HEK293 (cell line): ENCODE measurements around the gene DPYSL4.

Experiments used
- CTCF ChIA-PET: fragments of 350-600 bp; formaldehyde crosslinking; extraction: SDS; loops from one replicate; lab custom pipeline; 2021; ENCODE audit warnings: antibody characterized with exemption; lab: Yijun Ruan, JAX
- POLR2A ChIA-PET: fragments of 300-600 bp; formaldehyde crosslinking; extraction: SDS; loops from one replicate; lab custom pipeline; 2020; ENCODE audit warnings: antibody characterized with exemption, inconsistent platforms; lab: Yijun Ruan, JAX
- H3K27ac ChIP-seq: fragments of 200-500 bp; sonication (Bioruptor generic); 2 replicates; pipeline ENCODE4 v1.5.1; 2014; ENCODE audit warnings: low read depth, low read length, control low read depth, inconsistent platforms; ENCODE audit errors: extremely low read depth
- H3K36me3 ChIP-seq, 2 experiments: fragments of 200-500 bp in 1 of 2; sonication (Bioruptor generic) in 1 of 2; 1 replicate in 1 of 2; 2 replicates in 1 of 2; pipeline ENCODE4 v1.5.1; 2014 to 2017; ENCODE audit warnings: inconsistent platforms in 2 of 2, low read length in 2 of 2; ENCODE audit not compliant: control insufficient read depth in 2 of 2, insufficient read depth in 1 of 2
- H3K4me1 ChIP-seq: fragments of 200-500 bp; sonication (Bioruptor generic); 2 replicates; pipeline ENCODE4 v1.5.1; 2014; ENCODE audit warnings: mild to moderate bottlenecking, low read length, inconsistent platforms; ENCODE audit not compliant: control insufficient read depth, insufficient read depth
- H3K4me3 ChIP-seq: 2 replicates; pipeline ENCODE4 v1.5.1; 2011; ENCODE audit warnings: low read depth, mild to moderate bottlenecking, control low read depth, low read length, moderate library complexity
- H3K9me3 ChIP-seq: fragments of 200-500 bp; sonication (Bioruptor generic); 2 replicates; pipeline ENCODE4 v1.5.1; 2014; ENCODE audit warnings: low read depth, low read length, inconsistent platforms; ENCODE audit not compliant: control insufficient read depth, insufficient read depth
- MYNN ChIP-seq: fragments of 450-650 bp; formaldehyde crosslinking; IDR thresholded peaks from 2 replicates; pipeline ENCODE4 v1.5.1; 2016; ENCODE audit warnings: missing biosample characterization, missing genetic modification characterization, borderline replicate concordance
- SALL2 ChIP-seq: fragments of 450-650 bp; formaldehyde crosslinking; IDR thresholded peaks from 2 replicates; pipeline ENCODE4 v1.5.0; 2017; ENCODE audit warnings: missing biosample characterization, mild to moderate bottlenecking, missing genetic modification characterization, borderline replicate concordance
- SP2 ChIP-seq: fragments of 450-650 bp; formaldehyde crosslinking; IDR thresholded peaks from 2 replicates; pipeline ENCODE4 v1.5.1; 2016; ENCODE audit warnings: missing biosample characterization, missing genetic modification characterization
- ZNF140 ChIP-seq: fragments of 450-650 bp; formaldehyde crosslinking; IDR thresholded peaks from 2 replicates; pipeline ENCODE4 v1.5.1; 2016; ENCODE audit warnings: missing biosample characterization, missing genetic modification characterization
- ZNF157 ChIP-seq: fragments of 450-650 bp; formaldehyde crosslinking; IDR thresholded peaks from 2 replicates; pipeline ENCODE4 v1.5.1; 2016; ENCODE audit warnings: missing biosample characterization, missing genetic modification characterization
- ZNF221 ChIP-seq: fragments of 450-650 bp; formaldehyde crosslinking; IDR thresholded peaks from 2 replicates; pipeline ENCODE4 v1.5.1; 2017; ENCODE audit warnings: missing biosample characterization, missing genetic modification characterization, borderline replicate concordance
- ZNF394 ChIP-seq: fragments of 450-650 bp; formaldehyde crosslinking; IDR thresholded peaks from 2 replicates; pipeline ENCODE4 v1.5.1; 2016; ENCODE audit warnings: missing biosample characterization, missing genetic modification characterization, mild to moderate bottlenecking, moderate library complexity, borderline replicate concordance
- ZNF791 ChIP-seq: fragments of 450-650 bp; formaldehyde crosslinking; IDR thresholded peaks from 2 replicates; pipeline ENCODE4 v1.5.1; 2016; ENCODE audit warnings: missing biosample characterization, missing genetic modification characterization
- TF ChIP-seq, protein P1 (sequence below): fragments of 450-650 bp; formaldehyde crosslinking; IDR thresholded peaks from 2 replicates; pipeline ENCODE4 v1.5.1; 2016; ENCODE audit warnings: missing biosample characterization, missing genetic modification characterization, low read depth
- TF ChIP-seq, protein P2 (sequence below): fragments of 450-650 bp; formaldehyde crosslinking; IDR thresholded peaks from 2 replicates; pipeline ENCODE4; 2016; ENCODE audit warnings: missing biosample characterization, missing genetic modification characterization
- TF ChIP-seq, protein P3 (sequence below): fragments of 450-650 bp; formaldehyde crosslinking; IDR thresholded peaks from 2 replicates; pipeline ENCODE4 v1.5.1; 2016; ENCODE audit warnings: missing biosample characterization, missing genetic modification characterization
- TF ChIP-seq, protein P4 (sequence below): fragments of 450-650 bp; formaldehyde crosslinking; IDR thresholded peaks from 2 replicates; pipeline ENCODE4 v1.5.0; 2017; ENCODE audit warnings: missing biosample characterization, missing genetic modification characterization, borderline replicate concordance

DPYSL4 gene

DNA sequence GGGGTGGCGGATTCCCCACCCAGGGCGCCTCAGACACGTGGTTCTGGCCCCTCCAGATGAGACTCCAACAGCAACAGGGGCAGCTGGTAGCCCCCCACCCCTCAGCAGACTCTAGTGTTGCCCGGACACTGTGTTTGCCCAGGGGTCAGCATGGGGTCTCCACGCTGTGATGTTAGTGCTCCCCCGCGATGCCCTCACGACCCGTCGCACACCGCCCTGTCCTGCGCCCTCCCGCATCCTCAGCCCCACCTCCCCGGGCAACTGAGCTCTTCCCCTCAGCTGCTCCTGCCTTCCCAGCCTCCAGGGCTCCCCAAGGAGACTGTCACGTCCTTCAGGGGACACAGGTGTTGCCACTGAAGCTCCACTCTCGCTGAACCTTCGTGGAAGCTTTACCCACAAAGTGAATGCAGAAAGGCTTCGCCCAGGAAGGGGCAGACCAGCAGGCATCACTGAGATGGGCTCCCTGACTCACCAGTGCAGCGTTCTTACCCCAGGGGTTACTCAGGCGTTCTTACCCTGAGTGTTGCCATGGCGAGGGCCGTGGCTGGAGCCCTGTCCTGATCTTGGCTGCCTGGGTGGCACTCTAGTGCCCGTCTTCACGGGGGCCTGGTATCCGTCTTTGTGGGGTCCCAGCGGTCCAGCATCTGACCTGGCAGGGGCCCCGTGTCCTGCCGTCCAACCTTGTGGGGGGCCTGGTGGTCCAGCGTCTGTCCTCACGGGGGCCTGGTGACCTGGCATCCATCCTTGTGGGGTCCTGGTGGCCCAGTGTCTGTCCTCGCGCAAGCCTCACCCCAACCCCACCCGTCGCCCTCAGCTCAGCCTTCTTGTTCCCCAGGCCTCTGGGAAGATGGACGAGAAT lies 14.6 kb downstream of the DPYSL4 start (continued):
- TF ChIP-seq, protein P1, sequence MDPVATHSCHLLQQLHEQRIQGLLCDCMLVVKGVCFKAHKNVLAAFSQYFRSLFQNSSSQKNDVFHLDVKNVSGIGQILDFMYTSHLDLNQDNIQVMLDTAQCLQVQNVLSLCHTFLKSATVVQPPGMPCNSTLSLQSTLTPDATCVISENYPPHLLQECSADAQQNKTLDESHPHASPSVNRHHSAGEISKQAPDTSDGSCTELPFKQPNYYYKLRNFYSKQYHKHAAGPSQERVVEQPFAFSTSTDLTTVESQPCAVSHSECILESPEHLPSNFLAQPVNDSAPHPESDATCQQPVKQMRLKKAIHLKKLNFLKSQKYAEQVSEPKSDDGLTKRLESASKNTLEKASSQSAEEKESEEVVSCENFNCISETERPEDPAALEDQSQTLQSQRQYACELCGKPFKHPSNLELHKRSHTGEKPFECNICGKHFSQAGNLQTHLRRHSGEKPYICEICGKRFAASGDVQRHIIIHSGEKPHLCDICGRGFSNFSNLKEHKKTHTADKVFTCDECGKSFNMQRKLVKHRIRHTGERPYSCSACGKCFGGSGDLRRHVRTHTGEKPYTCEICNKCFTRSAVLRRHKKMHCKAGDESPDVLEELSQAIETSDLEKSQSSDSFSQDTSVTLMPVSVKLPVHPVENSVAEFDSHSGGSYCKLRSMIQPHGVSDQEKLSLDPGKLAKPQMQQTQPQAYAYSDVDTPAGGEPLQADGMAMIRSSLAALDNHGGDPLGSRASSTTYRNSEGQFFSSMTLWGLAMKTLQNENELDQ, result no peak
- no peak for TF ChIP-seq ZNF221 (tag by site-specific recombination)

DNA sequence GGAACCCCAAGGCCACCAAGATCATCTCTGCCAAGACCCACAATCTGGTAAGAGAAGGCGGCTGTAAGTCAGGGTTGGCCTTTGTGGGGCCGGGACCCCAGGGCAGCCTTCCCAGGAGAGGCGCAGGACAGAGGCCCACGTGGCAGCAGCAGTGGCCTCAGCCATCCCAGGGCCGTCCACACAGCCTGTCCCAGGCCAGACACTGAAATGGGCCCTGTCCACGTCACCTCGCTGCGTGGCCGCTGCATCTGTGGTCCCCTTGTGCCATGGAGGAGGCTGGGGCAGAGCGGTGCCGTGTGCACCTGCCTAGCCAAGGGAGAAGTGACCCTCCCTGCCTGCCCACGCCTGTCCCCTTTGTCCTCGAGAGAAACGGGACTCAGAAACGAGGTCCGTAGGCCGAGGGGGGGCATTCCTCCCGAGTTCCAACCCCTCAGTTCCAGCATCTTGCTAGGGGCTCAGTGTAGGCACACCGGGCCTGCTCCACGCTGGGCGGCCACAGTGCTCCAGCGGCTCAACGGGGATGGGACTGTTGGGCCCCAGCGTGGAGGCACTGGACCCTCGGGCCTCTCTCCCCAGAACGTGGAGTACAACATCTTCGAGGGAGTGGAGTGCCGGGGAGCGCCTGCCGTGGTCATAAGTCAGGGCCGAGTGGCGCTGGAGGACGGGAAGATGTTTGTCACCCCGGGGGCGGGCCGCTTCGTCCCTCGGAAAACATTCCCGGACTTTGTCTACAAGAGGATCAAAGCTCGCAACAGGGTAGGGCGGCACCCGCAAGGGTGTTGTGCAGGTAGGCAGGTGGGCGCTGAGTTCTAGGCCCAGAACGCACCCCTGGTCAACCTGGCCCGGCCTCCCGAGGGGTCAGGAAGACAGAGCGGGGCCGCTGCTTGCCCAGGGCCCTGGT lies 15.6 kb downstream of the DPYSL4 start:
- H3K4me3 ChIP-seq, result no peak overlapping the region
- no peaks in the 10 kb centered on the region for H3K36me3 ChIP-seq
- ChIA-PET POLR2A (no interaction called here), CTCF (no interaction called here)
- TF ChIP-seq ZNF140 (tag by site-specific recombination) (no peak), SALL2 (tag by site-specific recombination) (no peak), SP2 (tag by site-specific recombination) (no peak), ZNF791 (tag by site-specific recombination) (no peak), ZNF394 (tag by site-specific recombination) (no peak), MYNN (tag by site-specific recombination) (no peak), ZNF157 (tag by site-specific recombination) (no peak)
- TF ChIP-seq, protein P2, sequence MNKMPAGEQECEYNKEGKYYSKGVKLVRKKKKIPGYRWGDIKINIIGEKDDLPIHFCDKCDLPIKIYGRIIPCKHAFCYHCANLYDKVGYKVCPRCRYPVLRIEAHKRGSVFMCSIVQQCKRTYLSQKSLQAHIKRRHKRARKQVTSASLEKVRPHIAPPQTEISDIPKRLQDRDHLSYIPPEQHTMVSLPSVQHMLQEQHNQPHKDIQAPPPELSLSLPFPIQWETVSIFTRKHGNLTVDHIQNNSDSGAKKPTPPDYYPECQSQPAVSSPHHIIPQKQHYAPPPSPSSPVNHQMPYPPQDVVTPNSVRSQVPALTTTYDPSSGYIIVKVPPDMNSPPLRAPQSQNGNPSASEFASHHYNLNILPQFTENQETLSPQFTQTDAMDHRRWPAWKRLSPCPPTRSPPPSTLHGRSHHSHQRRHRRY (tag by site-specific recombination), result no peak
- TF ChIP-seq, protein P3, sequence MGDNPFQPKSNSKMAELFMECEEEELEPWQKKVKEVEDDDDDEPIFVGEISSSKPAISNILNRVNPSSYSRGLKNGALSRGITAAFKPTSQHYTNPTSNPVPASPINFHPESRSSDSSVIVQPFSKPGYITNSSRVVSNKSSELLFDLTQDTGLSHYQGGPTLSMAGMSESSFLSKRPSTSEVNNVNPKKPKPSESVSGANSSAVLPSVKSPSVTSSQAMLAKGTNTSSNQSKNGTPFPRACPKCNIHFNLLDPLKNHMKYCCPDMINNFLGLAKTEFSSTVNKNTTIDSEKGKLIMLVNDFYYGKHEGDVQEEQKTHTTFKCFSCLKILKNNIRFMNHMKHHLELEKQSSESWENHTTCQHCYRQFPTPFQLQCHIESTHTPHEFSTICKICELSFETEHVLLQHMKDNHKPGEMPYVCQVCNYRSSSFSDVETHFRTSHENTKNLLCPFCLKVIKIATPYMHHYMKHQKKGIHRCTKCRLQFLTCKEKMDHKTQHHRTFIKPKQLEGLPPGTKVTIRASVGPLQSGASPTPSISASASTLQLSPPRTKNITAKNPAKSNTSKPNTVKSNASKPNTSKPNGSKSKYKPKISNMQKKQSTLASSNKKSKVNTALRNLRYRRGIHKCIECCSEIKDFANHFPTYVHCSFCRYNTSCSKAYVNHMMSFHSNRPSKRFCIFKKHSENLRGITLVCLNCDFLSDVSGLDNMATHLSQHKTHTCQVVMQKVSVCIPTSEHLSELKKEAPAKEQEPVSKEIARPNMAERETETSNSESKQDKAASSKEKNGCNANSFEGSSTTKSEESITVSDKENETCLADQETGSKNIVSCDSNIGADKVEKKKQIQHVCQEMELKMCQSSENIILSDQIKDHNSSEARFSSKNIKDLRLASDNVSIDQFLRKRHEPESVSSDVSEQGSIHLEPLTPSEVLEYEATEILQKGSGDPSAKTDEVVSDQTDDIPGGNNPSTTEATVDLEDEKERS (tag by site-specific recombination), result no peak
- TF ChIP-seq, protein P4, sequence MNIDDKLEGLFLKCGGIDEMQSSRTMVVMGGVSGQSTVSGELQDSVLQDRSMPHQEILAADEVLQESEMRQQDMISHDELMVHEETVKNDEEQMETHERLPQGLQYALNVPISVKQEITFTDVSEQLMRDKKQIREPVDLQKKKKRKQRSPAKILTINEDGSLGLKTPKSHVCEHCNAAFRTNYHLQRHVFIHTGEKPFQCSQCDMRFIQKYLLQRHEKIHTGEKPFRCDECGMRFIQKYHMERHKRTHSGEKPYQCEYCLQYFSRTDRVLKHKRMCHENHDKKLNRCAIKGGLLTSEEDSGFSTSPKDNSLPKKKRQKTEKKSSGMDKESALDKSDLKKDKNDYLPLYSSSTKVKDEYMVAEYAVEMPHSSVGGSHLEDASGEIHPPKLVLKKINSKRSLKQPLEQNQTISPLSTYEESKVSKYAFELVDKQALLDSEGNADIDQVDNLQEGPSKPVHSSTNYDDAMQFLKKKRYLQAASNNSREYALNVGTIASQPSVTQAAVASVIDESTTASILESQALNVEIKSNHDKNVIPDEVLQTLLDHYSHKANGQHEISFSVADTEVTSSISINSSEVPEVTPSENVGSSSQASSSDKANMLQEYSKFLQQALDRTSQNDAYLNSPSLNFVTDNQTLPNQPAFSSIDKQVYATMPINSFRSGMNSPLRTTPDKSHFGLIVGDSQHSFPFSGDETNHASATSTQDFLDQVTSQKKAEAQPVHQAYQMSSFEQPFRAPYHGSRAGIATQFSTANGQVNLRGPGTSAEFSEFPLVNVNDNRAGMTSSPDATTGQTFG (tag by site-specific recombination), result no peak
- no peaks in the 10 kb centered on the region for H3K9me3 ChIP-seq
- no peak overlapping the region for H3K27ac ChIP-seq
- no peaks in the 10 kb centered on the region for H3K4me1 ChIP-seq
